ENCODE results near the gene DEFB114.

DEFB114 gene

DNA sequence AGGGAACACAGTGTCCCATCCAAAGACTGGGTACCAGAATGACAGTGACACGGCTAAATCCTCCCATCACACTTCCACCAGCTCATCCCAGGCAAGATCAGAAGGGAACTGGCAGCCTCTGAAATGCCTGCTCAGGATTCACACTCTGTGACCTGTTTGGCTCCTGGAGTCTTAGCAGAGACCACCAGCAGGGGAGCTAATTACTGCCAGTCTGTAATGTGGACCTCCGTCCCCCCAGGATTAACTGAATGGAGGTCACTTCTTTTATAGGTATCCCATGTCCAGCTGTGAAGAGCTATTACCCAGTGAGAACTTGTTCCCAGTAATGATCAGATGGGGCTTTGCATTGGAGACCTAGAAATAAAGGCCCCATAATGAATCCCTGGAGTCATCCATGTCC is 45.2 kb downstream of the DEFB114 start:
- Mint-ChIP-seq H3K27ac (no peak overlapping the region), H3K27me3 (no peaks in the 10 kb centered on the region), H3K9me3 (no peaks in the 10 kb centered on the region), H3K4me3 (no peak overlapping the region), H3K36me3 (ENCODE audit: low read depth) (no peaks in the 10 kb centered on the region), H3K4me1 (ENCODE audit: low read depth) (no peaks in the 10 kb centered on the region)
- DNase-seq = no peak

DNA sequence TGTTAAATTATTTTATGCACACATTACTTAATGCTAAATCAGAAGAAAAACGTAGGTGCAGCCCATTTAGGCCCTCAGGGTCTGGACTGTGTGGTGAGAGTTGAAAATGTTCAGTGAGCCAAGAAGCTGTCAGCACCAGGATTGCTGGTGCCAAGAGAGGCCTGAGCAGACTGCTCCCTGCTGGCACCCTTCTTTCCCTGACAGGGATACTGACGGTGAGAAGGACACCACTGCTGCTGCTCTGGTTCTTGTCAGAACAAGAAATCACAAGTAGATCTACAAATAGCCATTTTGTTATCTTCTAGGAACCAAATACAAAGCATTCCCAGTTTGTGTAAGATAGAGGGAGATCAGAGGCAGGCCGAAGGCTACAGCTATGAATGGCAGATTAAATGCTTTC is 48.9 kb downstream of the DEFB114 start:
- Mint-ChIP-seq H3K27ac (no peak overlapping the region), H3K27me3 (no peaks in the 10 kb centered on the region), H3K4me1 (ENCODE audit: low read depth) (no peaks in the 10 kb centered on the region), H3K36me3 (ENCODE audit: low read depth) (no peaks in the 10 kb centered on the region), H3K9me3 (no peaks in the 10 kb centered on the region), H3K4me3 (no peak overlapping the region)
- DNase-seq = no peak

DNA sequence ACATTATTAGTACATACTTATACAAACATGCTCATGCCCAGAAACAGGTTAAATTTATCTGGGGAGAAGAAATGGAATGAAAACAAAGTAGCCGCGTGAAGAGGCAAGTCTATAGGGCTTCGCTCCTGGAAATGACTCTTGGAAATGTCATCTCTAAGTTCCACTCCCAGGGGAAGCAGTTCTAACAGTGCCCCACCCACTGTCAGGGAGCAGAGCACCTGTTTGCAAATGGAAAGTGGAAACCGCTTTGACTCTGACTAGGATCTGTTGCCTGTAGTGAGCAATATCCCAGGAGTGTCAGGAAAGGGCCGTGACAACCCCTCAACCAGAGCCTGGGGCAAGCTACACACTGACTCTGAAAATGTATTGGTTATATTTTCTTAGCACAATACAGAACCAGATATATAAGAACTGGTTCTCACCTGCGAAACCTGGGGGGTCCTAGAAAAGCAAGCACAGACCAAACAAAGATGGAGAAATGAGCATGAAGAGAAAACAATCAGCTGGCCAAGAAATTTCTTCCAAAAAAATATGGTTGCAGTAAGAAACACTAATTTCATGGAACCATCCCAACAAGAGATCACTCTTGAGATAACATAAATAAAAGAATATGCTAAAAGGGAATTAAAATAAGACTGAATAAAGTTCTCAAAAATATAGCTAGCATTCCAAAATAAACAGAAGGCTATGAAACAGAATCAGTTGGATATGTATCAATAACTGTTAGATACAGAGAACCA is 50.2 kb downstream of the DEFB114 start:
- H3K27me3 Mint-ChIP-seq = no peaks in the 10 kb centered on the region
- no peak for DNase-seq
- H3K36me3 Mint-ChIP-seq (ENCODE audit: low read depth) = no peaks in the 10 kb centered on the region

DNA sequence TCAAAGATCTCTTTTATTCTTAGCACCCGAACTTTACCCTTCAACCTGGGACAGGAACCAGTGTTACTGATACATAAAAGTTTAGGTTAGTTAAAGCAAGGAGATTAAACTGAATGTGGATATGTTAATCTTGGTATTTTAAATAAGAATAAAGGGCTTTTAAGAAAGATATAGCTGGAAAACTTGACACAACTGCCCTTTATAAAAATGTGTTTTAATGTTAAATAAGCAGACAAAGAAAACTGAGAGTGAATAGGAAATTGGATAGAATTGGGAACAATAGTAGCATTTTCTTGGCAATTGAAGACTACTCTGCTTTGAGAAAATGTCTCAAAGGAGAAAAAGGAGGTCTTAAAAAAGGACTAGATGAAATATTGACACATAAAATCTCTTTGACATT is 51.8 kb downstream of the DEFB114 start:
- no peak for DNase-seq
- Mint-ChIP-seq H3K27ac (no peak overlapping the region), H3K4me1 (ENCODE audit: low read depth) (no peaks in the 10 kb centered on the region), H3K4me3 (no peak overlapping the region), H3K9me3 (no peaks in the 10 kb centered on the region), H3K27me3 (no peaks in the 10 kb centered on the region), H3K36me3 (ENCODE audit: low read depth) (no peaks in the 10 kb centered on the region)

More for the DNA sequence above, 50.2 kb downstream of the DEFB114 start:
- Mint-ChIP-seq H3K4me3 (no peak overlapping the region), H3K27ac (no peak overlapping the region), H3K9me3 (no peaks in the 10 kb centered on the region), H3K4me1 (ENCODE audit: low read depth) (no peaks in the 10 kb centered on the region)

DNA sequence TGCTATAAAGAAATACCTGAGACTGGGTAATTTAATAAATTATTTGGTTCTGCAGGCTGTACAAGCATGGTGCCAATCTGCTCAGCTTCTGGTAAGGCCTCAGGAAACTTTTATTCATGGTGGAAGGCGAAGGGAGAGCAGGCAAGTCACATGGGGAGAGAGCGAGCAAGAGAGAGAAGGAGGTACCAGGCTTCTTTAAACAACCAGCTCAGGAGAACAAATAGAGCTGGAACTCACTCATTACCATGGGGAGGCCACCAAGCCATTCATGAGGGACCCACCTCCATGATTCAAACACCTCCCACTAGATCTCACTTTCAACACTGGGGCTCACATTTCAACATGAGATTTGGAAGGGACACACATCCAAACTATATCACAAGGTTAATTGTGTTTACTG is 52.7 kb downstream of the DEFB114 start:
- Mint-ChIP-seq H3K4me1 (ENCODE audit: low read depth) (no peaks in the 10 kb centered on the region), H3K27me3 (no peaks in the 10 kb centered on the region), H3K36me3 (ENCODE audit: low read depth) (no peaks in the 10 kb centered on the region), H3K27ac (no peak overlapping the region), H3K9me3 (no peaks in the 10 kb centered on the region), H3K4me3 (no peak overlapping the region)
- DNase-seq = no peak

All from activated T-cell treated with anti-CD3 and anti-CD28 coated beads, Interleukin-2, amount 50 U/mL, for 24 hours (primary cell).